Upper lobe of left lung (tissue), 6 donors: Measurements from ENCODE around the gene LAPTM4A. TPM values are rescaled to one million over a fixed set of nuclear protein-coding genes. Genes with fewer than 3 reads are reported as not detected.

Source experiments
- ATAC-seq, 2 donors: fragments of 200-7000 bp; cut with Tn5 transposase; one replicate each; pipeline ENCODE4 v1.9.1; 2022; ENCODE audit warnings: mild to moderate bottlenecking in 2 of 2, moderate library complexity in 2 of 2; ENCODE audit not compliant: low FRiP score in 2 of 2
- DNase-seq, 2 donors: peaks; one replicate each; pipeline ENCODE4 v3.0.0-alpha.2; 2019 to 2020
- H3K27ac ChIP-seq, 4 donors: fragments of 200-600 bp; sonication (generic); one replicate each; pipeline ENCODE4 v1.5.1; 2016 to 2019
- H3K27me3 ChIP-seq, 4 donors: fragments of 200-600 bp; sonication (generic); one replicate each; pipeline ENCODE4 v1.5.1; 2017 to 2019
- H3K36me3 ChIP-seq, 4 donors: fragments of 200-600 bp; sonication (generic); one replicate each; pipeline ENCODE4 v1.5.1; 2016 to 2019
- H3K4me1 ChIP-seq, 4 donors: fragments of 200-600 bp; sonication (generic); one replicate each; pipeline ENCODE4 v1.5.1; 2018 to 2019
- H3K4me3 ChIP-seq, 4 donors: fragments of 200-600 bp; sonication (generic); one replicate each; pipeline ENCODE4 v1.5.1; 2017 to 2019; ENCODE audit warnings: mild to moderate bottlenecking in 2 of 4, moderate library complexity in 1 of 4
- H3K9me3 ChIP-seq, 4 donors: fragments of 200-600 bp; sonication (generic); one replicate each; pipeline ENCODE4 v1.5.1; 2018 to 2019
- EP300 ChIP-seq, 4 donors: sonication (generic); formaldehyde crosslinking; IDR thresholded peaks; one replicate each; pipeline ENCODE4 v1.5.1; 2017; ENCODE audit warnings: antibody characterized with exemption in 4 of 4, control low read depth in 2 of 4
- POLR2A ChIP-seq, 4 donors: fragments of 450-650 bp; IDR thresholded peaks; one replicate each; pipeline ENCODE4 v1.5.1; 2016 to 2017; ENCODE audit warnings: antibody characterized with exemption in 4 of 4, mild to moderate bottlenecking in 2 of 4
- POLR2AphosphoS5 ChIP-seq, 2 donors: sonication (generic); formaldehyde crosslinking; IDR thresholded peaks; one replicate each; pipeline ENCODE4 v1.5.1; 2017; ENCODE audit warnings: antibody characterized with exemption in 2 of 2
- WGBS, 2 donors: methylation state at CpG; one replicate each; pipeline ENCODE4 v1.1.5; 2017 to 2018; 5-methylcytosine and 5-hydroxymethylcytosine counted together
- total RNA-seq, 6 donors: library from RNA; depleted of rRNA in 4 of 6; stranded (reverse); fragments of >200 nt in 4 of 6; gene quantifications; one replicate each; pipeline versions ENCODE4 v1.1.0 to v1.2.1, GENCODE V29; 2016 to 2021
- TF ChIP-seq, protein P1 (sequence below), 6 experiments: fragments of 450-650 bp in 4 of 6; fragments of 200-600 bp in 2 of 6; sonication (generic) in 2 of 6; IDR thresholded peaks; one replicate each; pipeline ENCODE4 v1.5.1; 2016 to 2019; ENCODE audit warnings: antibody characterized with exemption in 6 of 6
- donor health status: DM: no; HTN: no; CAD: no; lungs with moderate emphysema.
- donor health status: DM: no; HTN: yes; CAD: no; lungs with severe emphysema.

The LAPTM4A gene
- total RNA-seq, 6 donors from 2014 or later: 27.2 to 210 (median 116) TPM

DNA sequence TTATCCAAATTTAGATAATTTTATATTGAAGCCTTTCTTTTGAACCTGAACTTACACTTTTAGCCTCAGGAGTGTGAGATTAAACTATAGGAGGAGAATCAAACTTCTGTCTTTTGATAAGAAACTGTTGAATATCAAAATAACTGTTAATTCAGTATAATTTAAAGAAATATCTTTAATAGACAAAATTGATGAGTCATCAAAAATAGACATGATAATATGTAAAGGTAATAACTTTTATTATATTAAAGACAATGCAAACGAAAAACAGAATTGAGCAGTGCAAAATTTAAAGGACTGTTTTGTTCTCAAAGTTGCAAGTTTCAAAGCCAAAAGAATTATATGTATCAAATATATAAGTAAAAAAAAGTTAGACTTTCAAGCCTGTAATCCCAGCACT, 59.5 kb downstream of the LAPTM4A start:
- Histone ChIP-seq H3K36me3 (no peaks in the 10 kb centered on the region), H3K27me3 (no peaks in the 10 kb centered on the region), H3K4me1 (peaks cover 6 to 19% (median 8%) of the 10 kb centered on the region in 4 donors), H3K9me3 (no peaks in the 10 kb centered on the region), H3K4me3 (no peak overlapping the region), H3K27ac (no peak overlapping the region)
- 92 to 93% methylated on average over 1 of the region's 1 CpG for WGBS, 2 donors
- no peak for DNase-seq
- ATAC-seq: no peak
- TF ChIP-seq, protein P1, sequence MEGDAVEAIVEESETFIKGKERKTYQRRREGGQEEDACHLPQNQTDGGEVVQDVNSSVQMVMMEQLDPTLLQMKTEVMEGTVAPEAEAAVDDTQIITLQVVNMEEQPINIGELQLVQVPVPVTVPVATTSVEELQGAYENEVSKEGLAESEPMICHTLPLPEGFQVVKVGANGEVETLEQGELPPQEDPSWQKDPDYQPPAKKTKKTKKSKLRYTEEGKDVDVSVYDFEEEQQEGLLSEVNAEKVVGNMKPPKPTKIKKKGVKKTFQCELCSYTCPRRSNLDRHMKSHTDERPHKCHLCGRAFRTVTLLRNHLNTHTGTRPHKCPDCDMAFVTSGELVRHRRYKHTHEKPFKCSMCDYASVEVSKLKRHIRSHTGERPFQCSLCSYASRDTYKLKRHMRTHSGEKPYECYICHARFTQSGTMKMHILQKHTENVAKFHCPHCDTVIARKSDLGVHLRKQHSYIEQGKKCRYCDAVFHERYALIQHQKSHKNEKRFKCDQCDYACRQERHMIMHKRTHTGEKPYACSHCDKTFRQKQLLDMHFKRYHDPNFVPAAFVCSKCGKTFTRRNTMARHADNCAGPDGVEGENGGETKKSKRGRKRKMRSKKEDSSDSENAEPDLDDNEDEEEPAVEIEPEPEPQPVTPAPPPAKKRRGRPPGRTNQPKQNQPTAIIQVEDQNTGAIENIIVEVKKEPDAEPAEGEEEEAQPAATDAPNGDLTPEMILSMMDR (IDR thresholded peaks at IDR 0.05): no peak
- TF ChIP-seq EP300 (IDR thresholded peaks at IDR 0.05) (no peak), POLR2AphosphoS5 (IDR thresholded peaks at IDR 0.05) (no peak), POLR2A (IDR thresholded peaks at IDR 0.05) (no peak)

DNA sequence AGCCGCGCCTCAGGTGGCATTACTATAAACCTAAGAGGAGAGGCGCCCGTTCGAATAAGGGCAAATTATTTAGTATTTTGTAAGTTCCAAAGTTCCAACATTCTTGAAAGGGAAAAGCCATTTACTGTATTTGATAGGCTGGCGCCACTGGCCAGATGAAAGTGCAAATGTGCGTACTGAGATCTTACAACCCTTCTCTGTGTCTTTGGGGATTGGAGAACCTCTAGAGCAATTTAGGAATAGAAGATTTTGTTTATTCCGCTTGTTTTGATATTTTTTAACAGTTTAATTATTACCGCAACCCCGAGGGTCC, 61.1 kb downstream of the LAPTM4A start:
- 21 to 24% methylated on average over 10 of the region's 10 CpGs for WGBS, 2 donors
- H3K4me1 ChIP-seq: peaks cover 6 to 19% (median 8%) of the 10 kb centered on the region in 4 donors
- no peaks in the 10 kb centered on the region for H3K9me3 ChIP-seq
- no peak for DNase-seq
- ATAC-seq: no peak
- no peaks in the 10 kb centered on the region for H3K27me3 ChIP-seq
- TF ChIP-seq, protein P1 (IDR thresholded peaks at IDR 0.05): no peak
- TF ChIP-seq POLR2A (IDR thresholded peaks at IDR 0.05): no peak
- TF ChIP-seq POLR2AphosphoS5 (IDR thresholded peaks at IDR 0.05): no peak
- TF ChIP-seq EP300 (IDR thresholded peaks at IDR 0.05): no peak
- H3K27ac ChIP-seq: peak overlapping the region in 3 of 4 donors; percentile 57 to 75 (median 69)
- no peaks in the 10 kb centered on the region for H3K36me3 ChIP-seq
- H3K4me3 ChIP-seq: peak overlapping the region; percentile 62 to 80 (median 67)

DNA sequence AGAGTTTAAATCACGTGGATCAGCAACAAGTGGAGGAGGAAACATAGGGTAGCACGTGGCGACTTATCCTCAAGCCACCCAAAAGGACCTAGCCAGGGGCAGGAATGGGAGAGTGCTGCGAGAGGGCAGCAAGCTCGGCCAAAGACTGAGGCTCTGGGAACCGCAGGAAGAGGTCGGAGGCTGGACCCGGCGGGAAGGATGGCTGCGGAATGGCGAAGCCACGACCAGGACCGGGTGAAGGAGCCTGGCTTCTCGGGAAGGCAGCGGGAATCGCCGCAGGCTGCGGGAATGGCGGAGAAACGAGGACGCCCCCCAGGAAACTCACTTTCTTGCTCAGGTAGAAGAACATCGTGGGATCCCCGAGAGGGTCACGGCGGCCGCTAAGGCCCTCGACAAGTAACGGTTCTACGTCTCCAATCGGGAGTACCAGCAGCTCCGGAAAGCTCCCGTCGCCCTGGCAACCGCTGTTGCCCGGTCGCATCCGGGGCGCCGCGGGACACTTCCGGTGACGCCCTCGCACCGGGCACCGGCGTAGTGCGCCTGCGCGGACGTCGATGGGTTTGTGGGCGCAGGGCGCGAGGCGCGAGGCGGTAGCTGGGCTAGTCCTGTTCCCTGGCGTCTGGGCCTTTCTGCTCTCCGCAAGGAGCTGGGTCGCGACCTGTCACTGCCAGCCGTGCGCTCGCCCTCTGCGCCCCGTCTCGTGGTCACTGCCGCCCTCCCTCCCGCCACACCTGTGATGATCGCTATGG, 61.6 kb downstream of the LAPTM4A start, which contains the start of gene WDR35:
TSS of gene WDR35 (minus strand) at position 439 of the 749 bp plus-strand sequence. CDS start at position 349, 90 bp downstream.
- Histone ChIP-seq H3K36me3 (no peaks in the 10 kb centered on the region), H3K27me3 (no peaks in the 10 kb centered on the region), H3K4me1 (peaks cover 6 to 19% (median 8%) of the 10 kb centered on the region in 4 donors), H3K9me3 (no peaks in the 10 kb centered on the region), H3K27ac (peak within 1 kb of the TSS in 3 of 4 donors; percentile 57 to 75 (median 69)), H3K4me3 (peak within 1 kb of the TSS; percentile 62 to 80 (median 67))
- peak; percentile 93 to 99 for DNase-seq
- ATAC-seq: peak; percentile 93 to 99
- TF ChIP-seq, protein P1 (IDR thresholded peaks at IDR 0.05): no peak
- TF ChIP-seq POLR2A (IDR thresholded peaks at IDR 0.05): peak in 2 of 4 donors; percentile 32 to 82
- TF ChIP-seq EP300 (IDR thresholded peaks at IDR 0.05): no peak
- TF ChIP-seq POLR2AphosphoS5 (IDR thresholded peaks at IDR 0.05): peak; percentile 66 to 80
- WGBS, 2 donors: 0 to 4% methylated on average over 5 to 44 of the region's 70 CpGs

DNA sequence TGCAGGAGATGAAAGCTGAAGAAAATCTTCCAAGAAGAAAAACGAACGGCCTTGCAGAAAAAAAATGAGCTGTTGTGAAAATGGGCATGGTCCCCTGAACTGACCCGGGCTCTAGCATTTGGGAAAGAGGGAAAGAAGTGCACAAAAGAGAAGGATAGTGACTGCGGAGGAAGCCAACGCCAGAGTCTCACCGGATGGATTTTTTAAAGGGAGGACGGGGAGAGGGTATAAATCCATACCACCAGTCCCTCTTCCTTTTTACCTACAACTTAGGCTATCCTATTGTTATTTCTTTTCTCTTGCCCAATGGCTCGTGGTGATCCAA, 62.1 kb downstream of the LAPTM4A start:
- Histone ChIP-seq H3K27me3 (no peaks in the 10 kb centered on the region), H3K27ac (peak overlapping the region in 2 of 4 donors; percentile 45 to 69), H3K4me1 (peaks cover 6 to 19% (median 8%) of the 10 kb centered on the region in 4 donors), H3K36me3 (no peaks in the 10 kb centered on the region), H3K9me3 (no peaks in the 10 kb centered on the region), H3K4me3 (peak overlapping the region; percentile 62 to 80 (median 67))
- ATAC-seq (no peak), DNase-seq (no peak)
- TF ChIP-seq EP300 (IDR thresholded peaks at IDR 0.05) (no peak), POLR2A (IDR thresholded peaks at IDR 0.05) (no peak)
- 9 to 13% methylated on average over 8 of the region's 8 CpGs for WGBS, 2 donors

DNA sequence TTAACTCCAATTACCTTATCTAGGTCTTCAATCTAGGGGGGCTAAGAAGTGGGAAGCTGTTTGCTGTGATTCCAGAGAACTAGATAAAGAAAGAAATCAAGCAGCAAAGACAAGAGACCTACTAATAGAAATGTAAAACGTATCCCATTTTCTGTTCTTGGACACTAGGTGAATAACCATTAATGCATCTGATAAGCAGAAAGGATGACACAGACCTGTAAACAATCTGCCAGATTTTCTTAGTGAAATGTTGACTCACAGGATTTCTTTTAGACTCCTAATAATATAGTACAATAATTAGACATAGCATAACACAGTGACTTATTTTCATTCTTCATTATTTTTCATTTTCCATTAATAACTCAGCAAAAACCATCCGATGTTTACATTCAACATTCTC, 62.8 kb downstream of the LAPTM4A start:
- Histone ChIP-seq H3K4me1 (peaks cover 6 to 19% (median 8%) of the 10 kb centered on the region in 4 donors), H3K36me3 (no peaks in the 10 kb centered on the region), H3K4me3 (no peak overlapping the region), H3K27me3 (no peaks in the 10 kb centered on the region), H3K27ac (no peak overlapping the region), H3K9me3 (no peaks in the 10 kb centered on the region)
- ATAC-seq (no peak), DNase-seq (no peak)
- TF ChIP-seq POLR2A (IDR thresholded peaks at IDR 0.05): no peak
- no peak for TF ChIP-seq POLR2AphosphoS5 (IDR thresholded peaks at IDR 0.05)
- no peak for TF ChIP-seq EP300 (IDR thresholded peaks at IDR 0.05)
- TF ChIP-seq, protein P1 (IDR thresholded peaks at IDR 0.05): no peak
- WGBS, 2 donors: 81 to 86% methylated on average over 2 of the region's 2 CpGs
